Measurements from ENCODE around the gene MYO5B. TPM values are rescaled to one million over a fixed set of nuclear protein-coding genes. Genes with fewer than 3 reads are reported as not detected.

MYO5B gene
- total and polyA plus RNA-seq, 2 experiments from 2014 or later = 20.3 to 41.9 TPM

DNA sequence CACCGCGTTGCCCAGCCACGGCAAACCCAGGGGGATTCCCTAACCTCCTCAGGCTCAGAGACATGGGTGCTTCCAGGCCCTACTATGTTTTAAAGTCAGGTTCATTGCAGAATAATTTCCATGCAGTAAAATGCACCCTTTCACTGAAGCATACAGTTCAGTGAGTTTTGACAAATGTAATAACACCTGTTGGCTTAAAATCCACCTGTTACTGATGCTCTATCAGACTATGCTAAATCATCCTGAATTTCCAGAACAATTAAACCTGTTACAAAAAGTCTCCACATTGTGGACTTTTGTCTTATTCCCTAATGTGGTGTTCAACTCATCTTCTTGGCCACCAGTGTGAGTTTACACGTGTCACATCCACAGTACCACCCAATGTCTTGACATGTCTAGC lies 234.6 kb downstream of the MYO5B start:
- no peaks in the 10 kb centered on the region for H4K20me1 ChIP-seq (ENCODE audit: insufficient read depth, poor library complexity, severe bottlenecking)
- H3K4me2 ChIP-seq = no peak overlapping the region
- H3K4me1 ChIP-seq (ENCODE audit: insufficient read depth) = peaks cover 7% of the 10 kb centered on the region
- TF ChIP-seq CTCF (IDR thresholded peaks at IDR 0.05; ENCODE audit: poor library complexity) = no peak
- no peak for TF ChIP-seq EZH2 (IDR thresholded peaks at IDR 0.05; ENCODE audit: borderline replicate concordance)
- no peak for TF ChIP-seq EZH2phosphoT487 (IDR thresholded peaks at IDR 0.05; ENCODE audit: low read depth, severe bottlenecking, unreplicated experiment)
- no peak overlapping the region for H2AFZ ChIP-seq
- H3K36me3 ChIP-seq (replicated peaks; ENCODE audit: insufficient read depth, low read depth) = no peaks in the 10 kb centered on the region
- H3K9me2 ChIP-seq (replicated peaks; ENCODE audit: insufficient read depth) = no peaks in the 10 kb centered on the region
- H3K79me2 ChIP-seq = no peaks in the 10 kb centered on the region
- no peak overlapping the region for H3K27ac ChIP-seq
- no peaks in the 10 kb centered on the region for H3K9me3 ChIP-seq (ENCODE audit: low read depth)
- H3K27me3 ChIP-seq = no peaks in the 10 kb centered on the region
- no peak for DNase-seq (ENCODE audit: low spot score)
- WGBS (ENCODE audit: low lambda C conversion rate, missing lambda C conversion rate) = 94% methylated on average over 4 of the region's 4 CpGs
- no peak overlapping the region for H3K4me3 ChIP-seq

GRCh38 chr18:49959176-49959575 lies 235.8 kb downstream of the MYO5B start:
- Histone ChIP-seq H3K9me3 (ENCODE audit: low read depth) (no peaks in the 10 kb centered on the region), H3K4me1 (ENCODE audit: insufficient read depth) (peaks cover 10% of the 10 kb centered on the region), H3K4me2 (no peak overlapping the region), H3K27me3 (no peaks in the 10 kb centered on the region), H3K4me3 (no peak overlapping the region), H3K9me2 (replicated peaks; ENCODE audit: insufficient read depth) (no peaks in the 10 kb centered on the region), H4K20me1 (ENCODE audit: insufficient read depth, poor library complexity, severe bottlenecking) (no peaks in the 10 kb centered on the region), H3K27ac (no peak overlapping the region), H3K36me3 (replicated peaks; ENCODE audit: insufficient read depth, low read depth) (no peaks in the 10 kb centered on the region), H3K79me2 (no peaks in the 10 kb centered on the region), H2AFZ (no peak overlapping the region)
- WGBS (ENCODE audit: low lambda C conversion rate, missing lambda C conversion rate) = 94% methylated on average over 5 of the region's 5 CpGs
- TF ChIP-seq CTCF (IDR thresholded peaks at IDR 0.05; ENCODE audit: poor library complexity) = no peak
- TF ChIP-seq EZH2 (IDR thresholded peaks at IDR 0.05; ENCODE audit: borderline replicate concordance) = no peak
- no peak for TF ChIP-seq EZH2phosphoT487 (IDR thresholded peaks at IDR 0.05; ENCODE audit: low read depth, severe bottlenecking, unreplicated experiment)
- DNase-seq (ENCODE audit: low spot score) = no peak

DNA sequence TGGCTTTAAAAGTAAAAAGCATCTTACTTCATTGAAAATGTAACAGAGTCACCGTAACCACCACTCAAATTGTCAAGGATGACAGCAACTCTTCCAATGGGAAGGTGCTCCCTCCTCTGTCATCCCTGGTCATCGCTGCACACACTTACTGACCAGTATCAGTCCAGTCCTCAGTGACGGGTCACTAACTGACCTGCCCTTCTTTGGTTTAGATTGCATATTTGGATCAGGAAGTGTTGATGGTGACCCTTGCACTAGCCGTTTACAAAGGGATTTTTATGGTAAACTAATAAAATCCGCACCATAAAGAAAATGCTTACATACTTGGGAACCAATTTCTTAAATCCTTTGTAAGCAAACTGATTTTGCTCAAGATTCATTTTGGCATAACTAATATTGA lies 239.7 kb downstream of the MYO5B start:
- Histone ChIP-seq H3K27me3 (no peaks in the 10 kb centered on the region), H4K20me1 (ENCODE audit: insufficient read depth, poor library complexity, severe bottlenecking) (no peaks in the 10 kb centered on the region), H3K79me2 (no peaks in the 10 kb centered on the region), H3K9me3 (ENCODE audit: low read depth) (no peaks in the 10 kb centered on the region), H3K9me2 (replicated peaks; ENCODE audit: insufficient read depth) (no peaks in the 10 kb centered on the region), H3K4me2 (no peak overlapping the region), H3K4me3 (no peak overlapping the region), H3K4me1 (ENCODE audit: insufficient read depth) (peaks cover 10% of the 10 kb centered on the region), H3K36me3 (replicated peaks; ENCODE audit: insufficient read depth, low read depth) (no peaks in the 10 kb centered on the region), H3K27ac (no peak overlapping the region), H2AFZ (no peak overlapping the region)
- no peak for DNase-seq (ENCODE audit: low spot score)
- TF ChIP-seq EZH2 (IDR thresholded peaks at IDR 0.05; ENCODE audit: borderline replicate concordance) = no peak
- TF ChIP-seq EZH2phosphoT487 (IDR thresholded peaks at IDR 0.05; ENCODE audit: low read depth, severe bottlenecking, unreplicated experiment) = no peak
- TF ChIP-seq CTCF (IDR thresholded peaks at IDR 0.05; ENCODE audit: poor library complexity) = no peak
- 52% methylated on average over 5 of the region's 5 CpGs for WGBS (ENCODE audit: low lambda C conversion rate, missing lambda C conversion rate)

DNA sequence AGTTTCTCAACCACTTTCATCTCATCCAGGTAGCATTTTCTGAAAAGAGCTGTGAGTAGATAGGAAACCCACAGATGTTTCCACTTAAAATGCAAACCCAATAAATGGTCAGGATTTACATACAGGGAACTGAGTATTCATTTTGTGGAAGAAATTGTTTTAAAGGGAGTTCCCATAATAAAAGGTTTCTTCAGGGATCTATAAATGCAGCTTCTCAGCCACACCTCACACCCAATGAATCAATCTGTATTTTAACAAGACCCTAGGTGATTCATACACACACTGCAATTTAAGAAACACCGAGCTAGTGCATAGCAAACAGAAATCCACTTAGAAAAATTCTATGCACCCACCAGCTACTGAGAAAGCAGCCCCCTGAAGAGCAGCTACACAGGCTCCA lies 241.6 kb downstream of the MYO5B start:
- Histone ChIP-seq H2AFZ (no peak overlapping the region), H3K36me3 (replicated peaks; ENCODE audit: insufficient read depth, low read depth) (no peaks in the 10 kb centered on the region), H3K27me3 (no peaks in the 10 kb centered on the region), H3K4me1 (ENCODE audit: insufficient read depth) (peaks cover 10% of the 10 kb centered on the region), H3K9me2 (replicated peaks; ENCODE audit: insufficient read depth) (no peaks in the 10 kb centered on the region), H3K4me2 (no peak overlapping the region), H4K20me1 (ENCODE audit: insufficient read depth, poor library complexity, severe bottlenecking) (no peaks in the 10 kb centered on the region), H3K9me3 (ENCODE audit: low read depth) (no peaks in the 10 kb centered on the region), H3K4me3 (no peak overlapping the region), H3K27ac (no peak overlapping the region), H3K79me2 (no peaks in the 10 kb centered on the region)
- TF ChIP-seq CTCF (IDR thresholded peaks at IDR 0.05; ENCODE audit: poor library complexity) (no peak), EZH2 (IDR thresholded peaks at IDR 0.05; ENCODE audit: borderline replicate concordance) (no peak), EZH2phosphoT487 (IDR thresholded peaks at IDR 0.05; ENCODE audit: low read depth, severe bottlenecking, unreplicated experiment) (no peak)
- no peak for DNase-seq (ENCODE audit: low spot score)
- WGBS (ENCODE audit: low lambda C conversion rate, missing lambda C conversion rate) = 44% methylated on average over 1 of the region's 1 CpG

Measured in hepatocyte (in vitro differentiated cells).